ENCODE data around the gene CECR2.

Gene CECR2

GRCh38 chr22:17606496-17606895, 237.2 kb downstream of the CECR2 start:
- DNase-seq (ENCODE audit: low read depth in 2 of 2) = no peak

Data from activated CD4-positive, alpha-beta T cell treated with anti-CD3 and anti-CD28 coated beads for 24 hours (primary cell).